Fibroblast of mammary gland (primary cell): ENCODE results near the gene SOWAHD.

ENCODE experiments used
- DNase-seq: peaks from one replicate; pipeline ENCODE4 v3.0.0-alpha.2; 2010; ENCODE audit warnings: low read depth
- H3K4me3 ChIP-seq: 2 replicates; pipeline ENCODE4 v1.5.1; 2011; ENCODE audit warnings: low read depth, mild to moderate bottlenecking, low read length, moderate library complexity; ENCODE audit not compliant: control insufficient read depth
- CTCF ChIP-seq: conservative IDR thresholded peaks from 2 replicates; pipeline ENCODE4 v1.5.1; 2011; ENCODE audit warnings: low read depth, low read length, inconsistent platforms; ENCODE audit not compliant: control insufficient read depth, insufficient read depth

Gene SOWAHD

GRCh38 chrX:119757979-119758730 lies at the start of gene SOWAHD:
Gene SOWAHD, plus strand, starts transcription at chrX:119758588. Its CDS starts 80 bp downstream, at chrX:119758668.
- DNase-seq, result no peak
- no peak for TF ChIP-seq CTCF
- H3K4me3 ChIP-seq, result peak within 1 kb of the TSS; percentile 35

DNA sequence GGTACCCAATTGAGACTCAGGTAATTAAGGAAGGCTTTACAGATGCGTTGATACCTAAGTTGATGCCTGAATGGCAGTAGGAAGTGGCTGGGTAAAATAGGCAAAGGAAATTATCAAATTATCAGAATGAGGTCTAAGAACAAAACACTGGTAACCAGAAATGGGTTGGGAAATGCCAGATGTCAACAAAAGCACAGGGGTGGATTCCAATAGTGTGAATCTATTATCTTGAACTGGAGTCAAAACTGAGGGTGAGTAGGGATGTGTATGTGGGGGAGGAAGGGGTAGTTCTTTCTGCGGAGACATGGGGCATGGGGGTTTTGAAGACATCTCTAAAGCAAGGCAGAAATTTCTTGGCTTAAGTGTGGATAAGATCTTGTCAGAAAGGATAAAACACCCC lies 49.5 kb upstream of the SOWAHD start:
- DNase-seq, result peak; percentile 64
- TF ChIP-seq CTCF, result no peak
- no peak overlapping the region for H3K4me3 ChIP-seq

- DNase-seq, result no peak
- H3K4me3 ChIP-seq, result no peak overlapping the region
- no peak for TF ChIP-seq CTCF
These were observed 48.8 kb upstream of the SOWAHD start for GRCh38 chrX:119709630-119710029.

DNA sequence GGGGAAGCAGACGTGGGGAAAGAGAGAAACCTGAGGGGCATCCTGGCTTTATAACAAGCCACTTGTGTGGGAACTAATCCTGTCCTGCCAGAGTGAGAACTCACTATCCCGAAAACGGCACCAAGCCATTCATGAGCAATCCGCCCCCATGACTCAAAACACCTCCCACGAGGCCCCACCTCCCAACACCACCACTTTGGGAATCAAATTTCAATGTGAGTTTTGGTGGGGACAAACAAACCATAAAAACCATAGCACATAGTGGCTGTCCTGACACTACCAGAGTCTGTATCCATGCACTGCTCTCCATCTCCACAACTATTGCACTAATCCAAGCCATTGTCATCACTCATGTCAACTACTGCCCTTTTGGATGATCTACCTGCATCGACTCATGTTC lies 36.9 kb upstream of the SOWAHD start:
- peak; percentile 15 for DNase-seq
- no peak for TF ChIP-seq CTCF
- no peak overlapping the region for H3K4me3 ChIP-seq

GRCh38 chrX:119721926-119722325 lies 36.5 kb upstream of the SOWAHD start:
- no peak for DNase-seq
- H3K4me3 ChIP-seq, result no peak overlapping the region
- TF ChIP-seq CTCF, result no peak

DNA sequence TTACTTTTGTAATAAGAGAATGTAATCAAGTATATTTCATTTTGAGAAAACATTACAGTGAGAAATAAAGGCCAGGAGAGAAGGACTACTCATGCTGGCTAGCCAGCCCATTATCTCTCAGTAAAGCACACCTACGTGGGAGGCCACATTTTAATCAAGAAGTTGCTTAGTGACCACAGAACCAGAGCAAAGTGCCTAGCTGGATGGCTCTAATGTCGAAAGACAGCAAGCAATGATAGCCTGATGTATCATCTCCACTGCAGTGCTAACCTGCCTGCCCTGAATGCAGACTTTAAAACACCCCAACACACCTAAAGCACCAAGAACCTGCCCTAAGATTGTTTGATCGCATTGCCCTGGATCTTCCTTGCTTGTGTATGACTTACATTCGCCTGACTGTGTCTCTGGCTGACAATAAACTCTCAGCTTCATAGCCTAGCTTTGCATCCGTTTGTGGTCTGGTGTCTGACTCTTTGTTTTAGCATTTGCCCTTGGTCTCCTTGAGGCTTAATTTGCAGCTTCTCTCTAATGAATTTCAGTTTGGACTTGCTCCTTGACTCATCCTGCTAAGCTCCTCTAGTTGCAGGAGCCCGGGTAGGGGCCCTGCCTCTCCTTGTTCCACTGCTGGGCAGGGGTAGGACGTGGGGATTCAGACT lies 31.4 kb upstream of the SOWAHD start:
- DNase-seq, result peak; percentile 14

More for the DNA sequence above, 31.4 kb upstream of the SOWAHD start:
- no peak for TF ChIP-seq CTCF
- no peak overlapping the region for H3K4me3 ChIP-seq
